ENCODE data around the gene COL5A3.

COL5A3 gene

GRCh38 chr19:9912551-9913236, 97.6 kb downstream of the COL5A3 start:
- Mint-ChIP-seq H3K36me3 (ENCODE audit: insufficient read depth) (peaks cover 3% of the 10 kb centered on the region), H3K27me3 (peaks cover 23% of the 10 kb centered on the region in 2 donors), H3K4me1 (ENCODE audit: low read depth in 2 of 2) (peaks cover 2 to 8% of the 10 kb centered on the region in 2 donors), H3K27ac (peak overlapping the region in 1 of 2 donors; percentile 73), H3K4me3 (no peak overlapping the region), H3K9me3 (no peaks in the 10 kb centered on the region)
- DNase-seq = no peak
- ATAC-seq (replicated peaks) = no peak

- DNase-seq = no peak
- peaks cover 2 to 8% of the 10 kb centered on the region in 2 donors for H3K4me1 Mint-ChIP-seq (ENCODE audit: low read depth in 2 of 2)
- no peak overlapping the region for H3K4me3 Mint-ChIP-seq
- peaks cover 3% of the 10 kb centered on the region for H3K36me3 Mint-ChIP-seq (ENCODE audit: insufficient read depth)
- H3K27ac Mint-ChIP-seq = no peak overlapping the region
- peaks cover 13% of the 10 kb centered on the region in 2 donors for H3K27me3 Mint-ChIP-seq
- ATAC-seq (replicated peaks) = no peak
- H3K9me3 Mint-ChIP-seq = no peaks in the 10 kb centered on the region
Observed at GRCh38 chr19:9911524-9912185, 98.6 kb downstream of the COL5A3 start.

GRCh38 chr19:9910625-9911024, 99.7 kb downstream of the COL5A3 start:
- Mint-ChIP-seq H3K4me3 (no peak overlapping the region), H3K36me3 (ENCODE audit: insufficient read depth) (peaks cover 3% of the 10 kb centered on the region), H3K27me3 (peaks cover 2 to 9% of the 10 kb centered on the region in 2 donors), H3K4me1 (ENCODE audit: low read depth in 2 of 2) (peaks cover 2 to 8% of the 10 kb centered on the region in 2 donors), H3K9me3 (no peaks in the 10 kb centered on the region), H3K27ac (no peak overlapping the region)
- no peak for ATAC-seq (replicated peaks)
- no peak for DNase-seq

Data from effector memory CD8-positive, alpha-beta T cell (primary cell).